Bronchial epithelial cell (primary cell): Measurements from ENCODE around the gene ATIC. TPM values are rescaled to one million over a fixed set of nuclear protein-coding genes. Genes with fewer than 3 reads are reported as not detected.

Experiments used
- DNase-seq: peaks from one replicate; pipeline ENCODE4 v3.0.0-alpha.2; 2010; ENCODE audit warnings: low read depth
- FAIRE-seq: peaks from 2 replicates; lab custom pipeline; 2011; peaks lifted over from hg19 to GRCh38; lab: Jason Lieb, UNC
- H3K27me3 ChIP-seq: 2 replicates; pipeline ENCODE4 v1.5.1; 2011; ENCODE audit warnings: low read length; ENCODE audit not compliant: control insufficient read depth, insufficient read depth
- H3K36me3 ChIP-seq: 2 replicates; pipeline ENCODE4 v1.5.1; 2011; ENCODE audit warnings: low read length; ENCODE audit not compliant: control insufficient read depth, insufficient read depth
- H3K4me3 ChIP-seq: 2 replicates; pipeline ENCODE4 v1.5.1; 2011; ENCODE audit warnings: mild to moderate bottlenecking, low read depth, low read length, control low read depth
- total RNA-seq: library from RNA; depleted of rRNA; stranded (reverse); fragments of >200 nt; gene quantifications from 2 replicates; pipeline ENCODE4 v1.2.1, GENCODE V29; 2014
- TF ChIP-seq, protein P1 (sequence below): IDR thresholded peaks from 2 replicates; pipeline ENCODE4 v1.5.1; 2011; ENCODE audit warnings: mild to moderate bottlenecking, moderate library complexity, low read length, control low read depth, inconsistent platforms; ENCODE audit not compliant: insufficient read depth, severe bottlenecking

Gene ATIC
- total RNA-seq, 1 donor from 2014 or later: 35.0 TPM

DNA sequence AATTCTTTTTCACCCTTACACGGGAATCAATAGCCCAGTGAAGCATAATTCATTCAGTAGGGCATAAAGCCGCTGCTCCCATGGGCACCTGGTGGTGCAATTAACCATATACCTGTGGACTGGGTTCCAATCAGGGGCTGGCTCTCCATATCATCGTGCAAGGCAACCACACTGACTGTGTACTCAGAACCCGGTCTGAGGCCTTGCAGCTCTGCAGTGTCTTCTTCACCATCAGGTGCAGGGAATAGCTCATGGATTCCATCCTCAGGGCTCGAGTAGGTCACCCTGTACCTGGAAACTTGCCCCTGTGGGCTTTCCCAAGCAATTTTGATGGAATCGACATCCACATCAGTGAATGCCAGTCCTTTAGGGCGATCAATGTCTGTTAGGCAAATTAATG is 68.8 kb downstream of the ATIC start:
- TF ChIP-seq, protein P1, sequence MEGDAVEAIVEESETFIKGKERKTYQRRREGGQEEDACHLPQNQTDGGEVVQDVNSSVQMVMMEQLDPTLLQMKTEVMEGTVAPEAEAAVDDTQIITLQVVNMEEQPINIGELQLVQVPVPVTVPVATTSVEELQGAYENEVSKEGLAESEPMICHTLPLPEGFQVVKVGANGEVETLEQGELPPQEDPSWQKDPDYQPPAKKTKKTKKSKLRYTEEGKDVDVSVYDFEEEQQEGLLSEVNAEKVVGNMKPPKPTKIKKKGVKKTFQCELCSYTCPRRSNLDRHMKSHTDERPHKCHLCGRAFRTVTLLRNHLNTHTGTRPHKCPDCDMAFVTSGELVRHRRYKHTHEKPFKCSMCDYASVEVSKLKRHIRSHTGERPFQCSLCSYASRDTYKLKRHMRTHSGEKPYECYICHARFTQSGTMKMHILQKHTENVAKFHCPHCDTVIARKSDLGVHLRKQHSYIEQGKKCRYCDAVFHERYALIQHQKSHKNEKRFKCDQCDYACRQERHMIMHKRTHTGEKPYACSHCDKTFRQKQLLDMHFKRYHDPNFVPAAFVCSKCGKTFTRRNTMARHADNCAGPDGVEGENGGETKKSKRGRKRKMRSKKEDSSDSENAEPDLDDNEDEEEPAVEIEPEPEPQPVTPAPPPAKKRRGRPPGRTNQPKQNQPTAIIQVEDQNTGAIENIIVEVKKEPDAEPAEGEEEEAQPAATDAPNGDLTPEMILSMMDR: no peak
- DNase-seq (no peak), FAIRE-seq (no peak)
- H3K36me3 ChIP-seq: peaks cover 2% of the 10 kb centered on the region
- no peaks in the 10 kb centered on the region for H3K27me3 ChIP-seq
- H3K4me3 ChIP-seq: no peak overlapping the region

DNA sequence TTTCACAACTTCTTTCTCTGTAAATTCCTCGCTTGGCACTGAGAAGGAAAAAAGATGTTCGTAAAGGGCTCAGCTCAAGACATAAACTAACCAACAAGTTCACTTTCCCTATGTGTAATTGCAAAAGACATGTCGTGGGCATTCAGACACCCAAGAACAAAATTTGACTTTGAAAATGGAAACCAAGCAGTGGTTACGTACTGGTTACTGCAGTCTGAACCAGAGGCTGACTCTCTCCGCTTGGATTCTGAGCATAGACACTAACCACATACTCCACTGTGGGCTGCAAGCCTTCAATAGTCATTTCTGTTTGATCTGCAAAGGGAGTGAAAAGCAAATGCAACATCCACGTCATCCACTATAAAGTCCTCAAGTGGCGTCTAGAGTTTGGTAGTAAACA is 70.2 kb downstream of the ATIC start:
- FAIRE-seq (no peak), DNase-seq (no peak)
- TF ChIP-seq, protein P1: no peak
- Histone ChIP-seq H3K4me3 (no peak overlapping the region), H3K27me3 (no peaks in the 10 kb centered on the region), H3K36me3 (no peaks in the 10 kb centered on the region)

DNA sequence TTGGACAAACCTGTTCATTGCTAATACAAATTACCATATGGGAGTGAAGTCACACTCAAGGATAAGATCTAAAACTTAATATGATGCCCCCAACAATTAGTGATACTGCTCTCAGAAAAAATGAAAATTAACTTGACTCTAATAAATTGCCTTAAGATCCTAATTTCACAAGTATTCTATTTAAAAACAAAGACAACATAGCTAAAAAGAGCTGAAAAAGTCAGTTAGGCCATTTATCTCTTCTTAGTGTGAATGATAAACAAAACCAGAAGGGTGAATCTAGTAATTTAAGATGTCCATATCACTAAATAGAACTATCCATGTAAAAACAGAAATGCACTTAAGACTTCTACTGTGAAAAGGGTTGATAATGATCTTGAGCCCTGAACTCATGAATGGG is 70.6 kb downstream of the ATIC start:
- no peak for FAIRE-seq
- no peaks in the 10 kb centered on the region for H3K36me3 ChIP-seq
- no peak overlapping the region for H3K4me3 ChIP-seq
- TF ChIP-seq, protein P1: no peak
- H3K27me3 ChIP-seq: no peaks in the 10 kb centered on the region
- no peak for DNase-seq

DNA sequence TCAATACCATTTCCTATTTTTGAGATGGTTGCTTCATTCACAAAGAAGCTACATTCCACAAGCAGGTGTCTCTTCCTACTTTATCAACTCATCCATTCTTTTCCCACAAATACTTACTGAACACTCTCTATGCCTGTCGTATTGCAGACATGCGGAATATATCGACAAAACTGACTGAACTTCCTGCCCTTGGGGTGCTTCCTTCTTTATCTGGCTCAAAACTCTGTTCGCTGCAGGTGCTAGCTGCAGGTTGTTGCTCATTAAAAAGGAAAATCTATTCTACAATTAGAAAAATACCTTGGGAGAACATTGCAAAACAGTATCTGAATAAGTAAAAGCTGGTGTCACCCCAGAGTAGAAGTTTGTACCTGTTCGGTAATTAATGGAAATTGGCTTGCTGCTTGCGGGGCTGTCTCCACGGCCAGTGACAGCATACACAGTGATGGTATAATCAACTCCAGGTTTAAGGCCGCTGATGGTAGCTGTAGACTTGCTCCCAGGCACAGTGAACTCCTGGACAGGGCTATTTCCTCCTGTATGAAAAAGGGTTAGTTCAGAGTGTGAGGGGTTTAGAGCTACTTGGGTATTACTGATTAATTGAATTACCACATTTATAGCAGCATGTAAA is 71.9 kb downstream of the ATIC start:
- peaks cover 2% of the 10 kb centered on the region for H3K36me3 ChIP-seq
- no peak overlapping the region for H3K4me3 ChIP-seq
- DNase-seq (no peak), FAIRE-seq (no peak)
- no peaks in the 10 kb centered on the region for H3K27me3 ChIP-seq
- TF ChIP-seq, protein P1: no peak

DNA sequence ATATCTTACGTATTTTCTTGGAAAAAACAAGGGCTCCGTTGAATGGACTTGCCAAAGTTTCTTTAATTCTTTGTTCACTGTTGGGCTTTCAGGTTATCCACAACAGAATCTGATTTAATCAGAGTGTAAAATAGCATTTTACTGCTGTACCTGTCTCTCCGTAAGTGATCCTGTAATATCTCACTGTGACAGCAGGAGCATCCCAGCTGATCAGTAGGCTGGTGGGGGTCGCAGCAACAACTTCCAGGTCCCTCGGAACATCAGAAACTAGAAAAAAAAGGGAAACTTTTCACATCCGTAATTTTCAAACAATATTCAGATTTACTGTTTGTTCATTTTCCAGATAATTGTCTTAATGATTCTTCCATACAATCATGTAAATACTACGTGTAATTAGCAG is 72.9 kb downstream of the ATIC start:
- Histone ChIP-seq H3K4me3 (no peak overlapping the region), H3K27me3 (no peaks in the 10 kb centered on the region), H3K36me3 (peaks cover 2% of the 10 kb centered on the region)
- DNase-seq (no peak), FAIRE-seq (no peak)
- TF ChIP-seq, protein P1: no peak

DNA sequence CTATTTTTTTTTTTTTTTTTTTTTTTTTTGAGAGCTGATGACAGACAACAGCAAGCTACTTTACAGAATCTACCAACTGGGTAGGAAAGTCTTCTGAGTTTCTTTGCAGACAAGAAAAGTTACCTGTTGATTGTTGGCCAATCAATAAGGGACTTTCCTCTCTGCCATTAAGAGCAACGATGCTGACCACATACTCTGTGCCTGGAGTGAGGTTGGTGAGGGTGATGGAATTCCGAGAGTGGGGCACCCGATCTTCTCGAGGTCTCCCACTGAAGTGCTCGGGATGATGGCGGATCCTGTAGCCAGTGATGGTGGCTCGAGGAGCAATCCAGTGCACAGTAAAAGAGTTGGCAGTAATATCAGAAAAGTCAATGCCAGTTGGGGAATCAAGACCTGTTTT is 74.7 kb downstream of the ATIC start:
- Histone ChIP-seq H3K27me3 (no peaks in the 10 kb centered on the region), H3K4me3 (no peak overlapping the region), H3K36me3 (peaks cover 2% of the 10 kb centered on the region)
- DNase-seq: no peak
- FAIRE-seq: no peak
- TF ChIP-seq, protein P1: no peak
